Measurements from ENCODE around the gene KIF17. TPM values are rescaled to one million over a fixed set of nuclear protein-coding genes. Genes with fewer than 3 reads are reported as not detected.

Gene KIF17
- total RNA-seq, 6 experiments from 2014 or later, result 1.0 to 3.2 (median 1.3) TPM

- WGBS (ENCODE audit: insufficient coverage, low coverage, low lambda C conversion rate, missing lambda C conversion rate), result 80% methylated on average over 3 of the region's 6 CpGs
- Histone ChIP-seq H3K27ac (no peak overlapping the region), H3K4me1 (no peaks in the 10 kb centered on the region), H3K9me3 (no peaks in the 10 kb centered on the region), H3K36me3 (no peaks in the 10 kb centered on the region), H3K27me3 (no peaks in the 10 kb centered on the region), H3K4me3 (no peak overlapping the region)
- intact Hi-C loops (cut with DNase I), result no loop called here
- ATAC-seq (no peak), DNase-seq (no peak)
- TF ChIP-seq POLR2A (IDR thresholded peaks at IDR 0.05), result no peak
- no peak for TF ChIP-seq CTCF (IDR thresholded peaks at IDR 0.05)
These were observed 9.8 kb downstream of the KIF17 start for GRCh38 chr1:20708057-20708456.

- no peaks in the 10 kb centered on the region for H3K27me3 ChIP-seq
- no peak overlapping the region for H3K4me3 ChIP-seq
- no peaks in the 10 kb centered on the region for H3K36me3 ChIP-seq
- H3K4me1 ChIP-seq, result no peaks in the 10 kb centered on the region
- no peak overlapping the region for H3K27ac ChIP-seq
- ATAC-seq (peak in 1 of 4 donors; percentile 15), DNase-seq (no peak)
- TF ChIP-seq CTCF (IDR thresholded peaks at IDR 0.05) (no peak), POLR2A (IDR thresholded peaks at IDR 0.05) (no peak)
- intact Hi-C loops (cut with DNase I), result no loop called here
- no peaks in the 10 kb centered on the region for H3K9me3 ChIP-seq
- 56% methylated on average over 5 of the region's 5 CpGs for WGBS (ENCODE audit: insufficient coverage, low coverage, low lambda C conversion rate, missing lambda C conversion rate)
These were observed 11.0 kb downstream of the KIF17 start for GRCh38 chr1:20706841-20707240.

GRCh38 chr1:20705203-20705755 is 12.5 kb downstream of the KIF17 start:
- Histone ChIP-seq H3K27ac (no peak overlapping the region), H3K9me3 (no peaks in the 10 kb centered on the region), H3K4me3 (no peak overlapping the region), H3K27me3 (no peaks in the 10 kb centered on the region), H3K36me3 (no peaks in the 10 kb centered on the region), H3K4me1 (no peaks in the 10 kb centered on the region)
- ATAC-seq (peak in 3 of 4 donors; percentile 24 to 61 (median 31)), DNase-seq (no peak)
- 82% methylated on average over 13 of the region's 15 CpGs for WGBS (ENCODE audit: insufficient coverage, low coverage, low lambda C conversion rate, missing lambda C conversion rate)
- intact Hi-C loops (cut with DNase I), result no loop called here
- TF ChIP-seq CTCF (IDR thresholded peaks at IDR 0.05), result no peak
- TF ChIP-seq POLR2A (IDR thresholded peaks at IDR 0.05), result no peak

- TF ChIP-seq CTCF (IDR thresholded peaks at IDR 0.05) (no peak), POLR2A (IDR thresholded peaks at IDR 0.05) (no peak)
- DNase-seq, result no peak
- H3K36me3 ChIP-seq, result no peaks in the 10 kb centered on the region
These were observed 13.2 kb downstream of the KIF17 start for GRCh38 chr1:20704390-20705202.

More at GRCh38 chr1:20704390-20705202, 13.2 kb downstream of the KIF17 start:
- 100% methylated on average over 2 of the region's 41 CpGs for WGBS (ENCODE audit: insufficient coverage, low coverage, low lambda C conversion rate, missing lambda C conversion rate)
- Histone ChIP-seq H3K9me3 (no peaks in the 10 kb centered on the region), H3K27me3 (no peaks in the 10 kb centered on the region), H3K27ac (no peak overlapping the region), H3K4me1 (no peaks in the 10 kb centered on the region), H3K4me3 (no peak overlapping the region)
- intact Hi-C loops (cut with DNase I), result no loop called here
- ATAC-seq, result no peak
